GM12872 (cell line): ENCODE measurements around the gene CYP2W1.

Experiments used
- CTCF ChIP-seq: IDR thresholded peaks from 3 replicates; pipeline ENCODE4 v1.5.1; 2011; ENCODE audit warnings: low read depth, mild to moderate bottlenecking, low read length, moderate library complexity; ENCODE audit not compliant: insufficient read depth

Gene CYP2W1

GRCh38 chr7:1027242-1028043 lies 44.5 kb downstream of the CYP2W1 start:
- no peak for TF ChIP-seq CTCF

GRCh38 chr7:1028044-1028770 lies 45.2 kb downstream of the CYP2W1 start:
- no peak for TF ChIP-seq CTCF

- TF ChIP-seq CTCF, result no peak
These were observed 46.0 kb downstream of the CYP2W1 start for GRCh38 chr7:1028775-1029636.

GRCh38 chr7:1029637-1030443 lies 46.9 kb downstream of the CYP2W1 start:
- no peak for TF ChIP-seq CTCF

GRCh38 chr7:1030444-1031070 lies 47.6 kb downstream of the CYP2W1 start:
- TF ChIP-seq CTCF, result no peak

GRCh38 chr7:1031716-1032455 lies 48.9 kb downstream of the CYP2W1 start:
- no peak for TF ChIP-seq CTCF
